Suprapubic skin (tissue), 4 donors: ENCODE measurements around the gene COL6A3.

Source experiments
- EP300 ChIP-seq: sonication (generic); formaldehyde crosslinking; IDR thresholded peaks from one replicate; pipeline ENCODE4 v1.6.1; 2017; ENCODE audit warnings: antibody characterized with exemption
- POLR2AphosphoS5 ChIP-seq, 3 donors: sonication (generic); formaldehyde crosslinking; IDR thresholded peaks; one replicate each; pipeline ENCODE4 v1.6.1; 2017; ENCODE audit warnings: antibody characterized with exemption in 3 of 3
- TF ChIP-seq, protein P1 (sequence below), 2 donors: fragments of 200-600 bp in 1 of 2; fragments of 450-650 bp in 1 of 2; sonication (generic) in 1 of 2; IDR thresholded peaks; one replicate each; pipeline ENCODE4 v1.5.1; 2016 to 2019; ENCODE audit warnings: antibody characterized with exemption in 2 of 2, mild to moderate bottlenecking in 1 of 2, moderate library complexity in 1 of 2

DNA sequence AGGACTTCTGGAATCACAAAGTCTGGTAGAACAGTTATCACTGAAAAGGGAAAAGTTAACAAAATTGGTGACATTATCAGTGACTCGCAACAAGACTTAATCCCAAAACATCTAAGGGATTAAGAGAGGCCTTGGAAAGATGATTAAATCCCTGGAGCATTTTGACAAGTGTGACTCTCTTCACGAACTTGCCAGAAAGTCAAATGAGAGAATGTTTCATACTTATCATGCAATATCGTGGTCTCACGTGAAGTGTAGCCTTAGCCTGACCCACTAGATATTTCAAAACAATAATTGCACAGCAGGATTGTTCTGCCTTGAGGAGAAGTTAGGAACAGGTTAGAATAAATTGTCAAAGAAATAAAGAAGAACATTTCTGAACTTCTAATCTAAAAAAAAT is 104.5 kb downstream of the COL6A3 start:
- TF ChIP-seq, protein P1, sequence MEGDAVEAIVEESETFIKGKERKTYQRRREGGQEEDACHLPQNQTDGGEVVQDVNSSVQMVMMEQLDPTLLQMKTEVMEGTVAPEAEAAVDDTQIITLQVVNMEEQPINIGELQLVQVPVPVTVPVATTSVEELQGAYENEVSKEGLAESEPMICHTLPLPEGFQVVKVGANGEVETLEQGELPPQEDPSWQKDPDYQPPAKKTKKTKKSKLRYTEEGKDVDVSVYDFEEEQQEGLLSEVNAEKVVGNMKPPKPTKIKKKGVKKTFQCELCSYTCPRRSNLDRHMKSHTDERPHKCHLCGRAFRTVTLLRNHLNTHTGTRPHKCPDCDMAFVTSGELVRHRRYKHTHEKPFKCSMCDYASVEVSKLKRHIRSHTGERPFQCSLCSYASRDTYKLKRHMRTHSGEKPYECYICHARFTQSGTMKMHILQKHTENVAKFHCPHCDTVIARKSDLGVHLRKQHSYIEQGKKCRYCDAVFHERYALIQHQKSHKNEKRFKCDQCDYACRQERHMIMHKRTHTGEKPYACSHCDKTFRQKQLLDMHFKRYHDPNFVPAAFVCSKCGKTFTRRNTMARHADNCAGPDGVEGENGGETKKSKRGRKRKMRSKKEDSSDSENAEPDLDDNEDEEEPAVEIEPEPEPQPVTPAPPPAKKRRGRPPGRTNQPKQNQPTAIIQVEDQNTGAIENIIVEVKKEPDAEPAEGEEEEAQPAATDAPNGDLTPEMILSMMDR (IDR thresholded peaks at IDR 0.05), result no peak
- TF ChIP-seq EP300, result no peak
- no peak for TF ChIP-seq POLR2AphosphoS5 (IDR thresholded peaks at IDR 0.05)
